CD4-positive, alpha-beta T cell treated with Interleukin-12 subunit alpha and Interleukin-12 subunit beta, for 1 hour (primary cell): ENCODE data around the gene ZMIZ1.
A peak's percentile ranks its signal among the peaks of the same experiment; 100 is the strongest.

ENCODE experiments used
- DNase-seq: peaks from one replicate; pipeline ENCODE4 v3.0.0-alpha.2; 2020

ZMIZ1 gene

DNA sequence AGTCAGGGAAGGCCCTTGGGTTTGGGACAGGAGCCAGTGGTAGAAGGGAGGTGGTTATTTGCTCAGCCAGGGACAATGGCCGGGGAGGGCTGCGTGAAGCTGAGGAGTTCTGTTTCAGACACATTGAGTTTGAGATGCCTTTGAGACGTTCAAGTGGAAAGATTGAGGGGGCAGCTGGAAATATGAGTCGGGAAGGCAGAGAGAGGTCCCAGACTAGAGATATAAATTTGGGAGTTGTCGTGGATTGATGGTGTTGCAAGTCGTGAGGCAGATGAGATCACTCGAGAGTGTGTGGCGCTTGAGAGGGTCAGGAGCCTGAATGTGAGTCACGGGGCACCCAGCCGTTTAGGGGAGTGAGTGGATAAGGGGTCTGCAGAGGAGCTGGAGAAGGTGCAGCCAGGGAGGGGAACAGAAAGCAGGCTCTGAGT is 73.3 kb downstream of the ZMIZ1 start:
- no peak for DNase-seq

DNA sequence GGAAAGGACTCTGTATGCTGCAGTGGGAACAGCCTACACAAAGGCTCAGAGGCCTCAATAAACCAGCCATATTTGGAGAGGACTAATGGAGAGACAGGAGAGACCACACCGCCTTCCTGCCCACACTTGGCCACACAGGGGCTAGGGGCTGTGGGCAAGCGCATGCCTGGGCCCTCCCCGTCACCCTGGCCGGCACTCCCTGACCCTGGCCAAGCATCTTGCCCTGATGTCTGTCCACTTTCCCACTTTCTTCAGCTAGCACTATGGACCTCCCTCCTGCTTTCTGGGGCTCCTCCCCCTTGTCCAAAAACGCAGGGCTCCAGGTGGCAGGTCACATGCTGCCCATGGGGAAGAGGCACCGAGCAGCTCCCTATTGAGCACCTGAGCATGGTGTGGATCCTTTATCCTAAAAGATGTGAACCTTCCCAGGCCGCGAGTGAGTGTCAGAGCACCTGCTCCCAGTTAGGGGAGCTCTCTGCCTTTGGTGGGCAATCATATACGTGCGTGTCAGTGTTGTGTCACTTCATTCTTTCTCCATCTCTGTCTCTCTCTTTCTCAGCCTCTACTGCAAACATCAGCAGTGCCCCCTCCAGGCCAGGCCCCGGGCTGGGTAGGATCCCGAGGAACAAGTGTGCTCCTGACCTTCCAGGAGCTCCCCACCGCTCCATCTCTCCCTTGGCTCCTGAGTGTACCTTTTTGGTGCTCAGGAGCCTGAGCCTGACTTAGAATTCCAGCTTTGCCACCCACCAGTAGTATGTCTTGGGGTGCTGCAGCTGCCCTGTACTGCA is 74.0 kb downstream of the ZMIZ1 start:
- DNase-seq: no peak

DNA sequence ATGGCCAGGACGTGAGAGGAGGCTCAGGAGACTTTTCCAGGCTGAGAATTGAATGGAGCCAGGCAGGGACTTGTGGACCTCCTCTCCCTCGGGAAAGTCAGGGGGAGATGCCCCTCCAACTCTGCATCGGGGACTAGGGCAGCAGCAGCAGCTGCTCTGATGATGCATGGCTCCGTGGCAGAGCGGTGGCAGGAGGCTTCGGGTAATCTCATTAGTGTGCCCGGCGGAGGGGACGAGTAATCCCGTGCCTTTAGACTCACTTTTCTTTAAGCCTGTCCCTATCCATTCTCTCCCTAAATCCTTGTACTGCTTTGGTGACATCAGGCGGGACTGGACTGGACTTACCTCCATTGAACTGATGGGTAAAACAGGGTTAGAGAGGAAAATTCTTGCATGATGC is 75.1 kb downstream of the ZMIZ1 start:
- no peak for DNase-seq

- no peak for DNase-seq
Observed at GRCh38 chr10:79144351-79145173, 75.8 kb downstream of the ZMIZ1 start.

GRCh38 chr10:79145174-79145483 is 76.4 kb downstream of the ZMIZ1 start:
- no peak for DNase-seq

GRCh38 chr10:79145517-79146470 is 77.0 kb downstream of the ZMIZ1 start:
- no peak for DNase-seq

DNA sequence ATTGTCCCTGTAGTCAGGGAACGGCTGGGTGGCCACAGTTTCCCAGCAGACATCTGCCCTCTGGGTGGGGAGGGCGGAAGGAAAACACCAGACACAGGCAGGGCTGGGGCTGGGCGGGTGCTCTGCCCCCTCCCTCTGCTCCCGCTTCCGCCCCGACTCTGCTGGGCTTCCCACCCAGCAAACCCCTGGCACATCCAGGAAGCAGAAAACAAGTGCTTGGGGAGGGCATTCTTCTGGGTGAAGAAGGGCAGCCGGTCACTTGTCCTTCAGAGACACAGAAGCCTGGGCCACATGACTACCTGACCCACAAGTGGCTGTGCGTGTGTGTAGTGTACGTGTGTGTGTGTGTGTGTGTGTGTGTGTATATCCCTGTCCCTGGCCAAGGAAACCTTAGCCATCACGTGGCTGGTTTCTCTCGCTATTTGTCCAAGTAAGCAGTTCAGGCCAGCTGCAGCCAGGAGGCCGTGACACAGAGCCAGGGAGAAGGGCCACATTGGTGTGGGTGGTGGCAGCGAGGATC is 77.9 kb downstream of the ZMIZ1 start:
- DNase-seq: peak; percentile 15

DNA sequence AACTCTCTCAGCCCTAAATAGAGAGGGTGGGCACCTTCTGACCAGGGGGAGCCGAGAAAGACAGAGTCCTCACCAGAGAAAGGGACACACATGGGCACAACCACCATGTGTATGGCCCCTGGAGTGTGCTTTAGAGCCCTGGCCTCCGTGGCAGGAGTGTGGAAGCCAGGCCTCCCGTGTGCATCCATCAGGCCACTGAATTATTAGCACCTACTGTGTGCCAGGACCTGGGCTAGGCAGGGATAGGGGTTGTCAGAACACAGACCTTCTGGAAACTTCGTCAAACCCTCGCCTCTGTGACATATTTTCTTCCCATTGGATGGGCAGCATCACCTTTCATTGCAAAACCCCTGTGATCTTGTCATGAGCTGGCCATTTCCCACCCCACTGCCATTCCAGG is 78.5 kb downstream of the ZMIZ1 start:
- no peak for DNase-seq

DNA sequence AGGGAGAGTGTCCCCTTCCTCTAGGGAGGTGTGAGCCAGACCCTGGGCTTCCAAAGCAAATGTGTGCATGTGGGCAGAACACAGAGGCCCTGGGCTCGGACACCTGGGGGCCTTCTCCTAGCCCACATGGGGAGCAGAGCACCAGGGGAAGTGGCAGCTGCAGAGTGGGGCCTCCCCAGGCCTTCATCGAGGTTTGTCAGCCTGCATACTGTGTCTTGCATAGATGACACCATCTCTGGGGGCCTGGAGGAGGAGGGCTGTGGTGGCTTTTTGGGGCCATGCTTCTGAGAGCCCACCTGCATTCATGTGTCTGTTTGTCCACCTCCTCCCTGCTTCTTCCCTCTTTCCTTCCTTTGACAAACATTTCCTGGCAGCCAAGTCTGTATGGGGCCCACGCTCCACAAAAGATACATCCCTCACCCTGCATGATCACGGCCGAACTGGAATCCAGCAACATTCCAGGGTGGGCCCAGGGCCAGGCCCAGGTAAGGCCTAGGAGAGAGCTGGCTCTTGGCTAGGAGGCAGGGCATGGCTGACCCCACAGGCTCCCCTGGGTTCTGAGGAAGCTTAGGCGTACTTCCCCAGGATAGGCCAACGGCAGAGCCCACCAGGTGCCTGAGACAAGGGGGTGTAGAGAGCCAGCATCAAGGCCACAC is 79.2 kb downstream of the ZMIZ1 start:
- no peak for DNase-seq

DNA sequence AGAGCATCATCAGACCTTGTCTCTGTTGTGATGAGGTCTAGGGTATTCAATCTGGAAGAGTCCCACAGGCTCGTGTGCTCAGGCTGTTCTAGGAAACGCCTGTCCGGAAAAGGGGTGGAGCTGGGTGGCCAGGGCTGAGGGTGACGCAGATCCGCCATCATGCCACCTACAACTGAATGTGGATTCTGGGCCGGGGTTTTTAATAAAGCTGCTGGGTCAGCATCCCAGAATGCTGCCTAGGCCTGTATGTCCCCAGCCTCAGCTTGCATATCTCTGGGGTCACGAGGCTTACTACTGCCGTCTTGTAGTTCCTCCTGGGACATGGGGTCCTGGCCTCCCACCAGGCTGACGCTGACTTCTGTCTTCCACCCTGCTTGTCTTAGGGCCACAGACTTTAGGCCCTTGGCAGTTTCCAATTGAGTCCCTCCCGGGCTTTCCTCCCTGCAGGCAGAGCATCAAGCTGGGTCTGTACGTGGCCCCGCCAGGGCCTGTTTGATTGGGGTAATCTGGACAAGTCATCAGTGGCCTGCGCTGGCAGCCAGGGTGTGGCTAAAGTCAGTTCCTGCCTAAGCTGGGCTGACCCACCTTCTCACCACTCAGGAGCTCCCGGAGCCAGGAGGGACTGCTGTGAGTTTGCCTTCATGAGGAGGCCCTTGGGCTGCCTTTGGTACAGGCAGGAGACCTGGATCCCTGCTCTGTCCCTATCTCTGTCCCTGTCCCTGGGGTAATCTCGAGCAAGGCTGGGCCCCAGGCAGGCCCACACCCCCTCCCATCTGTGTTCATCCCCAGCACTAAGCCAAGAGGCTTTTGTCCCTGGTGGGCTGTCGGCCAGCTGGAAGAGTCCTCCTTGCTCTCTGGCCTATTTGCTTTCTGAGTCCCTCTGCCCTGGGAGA is 79.9 kb downstream of the ZMIZ1 start:
- no peak for DNase-seq

- no peak for DNase-seq
Observed at GRCh38 chr10:79149345-79149661, 80.5 kb downstream of the ZMIZ1 start.

DNA sequence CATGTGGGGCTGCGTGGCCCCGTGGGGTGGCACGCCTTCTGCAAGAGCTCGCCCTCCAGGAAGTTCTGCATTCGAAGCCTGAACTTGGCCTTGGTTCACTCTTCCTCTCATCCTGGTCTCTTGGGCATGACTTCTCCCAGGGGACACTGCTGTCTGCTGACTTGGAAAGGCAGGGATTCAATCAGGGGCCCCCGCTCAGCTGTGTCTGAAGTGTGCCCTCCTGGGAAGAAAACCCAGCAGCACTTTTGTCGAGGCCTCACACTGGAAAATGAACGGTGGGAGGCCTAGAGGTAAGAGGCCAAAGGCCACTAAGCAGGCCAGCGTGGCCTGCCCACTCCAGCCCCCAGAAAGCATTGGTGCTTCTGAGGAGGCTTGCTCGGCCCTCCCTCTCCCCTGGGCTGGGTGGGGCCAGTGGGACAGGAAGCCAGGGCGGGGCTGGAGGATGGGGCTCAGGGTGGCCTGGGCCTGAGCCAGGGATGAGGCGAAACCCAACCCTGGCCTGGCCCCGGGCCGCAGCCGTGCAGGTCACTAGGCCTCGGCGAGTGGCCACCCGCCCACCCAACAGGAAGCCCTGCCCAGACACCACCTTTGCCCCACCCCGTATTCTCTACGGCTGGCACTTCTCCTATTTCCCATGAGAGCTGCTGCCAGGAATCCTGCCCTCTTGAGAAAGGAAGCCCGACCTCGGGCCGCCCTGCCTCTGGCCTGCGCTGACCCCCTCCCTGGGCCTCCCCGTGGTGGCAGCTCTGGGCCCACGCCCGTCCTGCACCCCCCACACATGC is 81.1 kb downstream of the ZMIZ1 start:
- peak; percentile 43 for DNase-seq

DNA sequence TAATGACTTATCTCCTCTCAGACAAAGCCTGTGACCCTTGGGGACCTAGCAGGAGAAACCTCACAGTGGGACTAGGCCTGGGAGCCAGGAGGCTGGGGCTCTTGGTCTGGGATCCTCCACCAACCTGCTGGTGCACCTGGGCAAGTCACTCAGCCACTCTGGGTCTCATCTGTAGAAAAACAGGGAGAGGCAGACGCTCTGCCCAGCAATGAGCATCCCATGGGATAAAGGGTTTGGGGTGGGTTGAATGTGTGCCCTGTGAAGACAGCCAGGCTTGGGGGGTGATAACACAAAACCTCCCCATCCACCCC is 81.6 kb downstream of the ZMIZ1 start:
- no peak for DNase-seq

- no peak for DNase-seq
Observed at GRCh38 chr10:79152423-79152817, 83.7 kb downstream of the ZMIZ1 start.

- no peak for DNase-seq
Observed at GRCh38 chr10:79153745-79154144, 85.0 kb downstream of the ZMIZ1 start.

DNA sequence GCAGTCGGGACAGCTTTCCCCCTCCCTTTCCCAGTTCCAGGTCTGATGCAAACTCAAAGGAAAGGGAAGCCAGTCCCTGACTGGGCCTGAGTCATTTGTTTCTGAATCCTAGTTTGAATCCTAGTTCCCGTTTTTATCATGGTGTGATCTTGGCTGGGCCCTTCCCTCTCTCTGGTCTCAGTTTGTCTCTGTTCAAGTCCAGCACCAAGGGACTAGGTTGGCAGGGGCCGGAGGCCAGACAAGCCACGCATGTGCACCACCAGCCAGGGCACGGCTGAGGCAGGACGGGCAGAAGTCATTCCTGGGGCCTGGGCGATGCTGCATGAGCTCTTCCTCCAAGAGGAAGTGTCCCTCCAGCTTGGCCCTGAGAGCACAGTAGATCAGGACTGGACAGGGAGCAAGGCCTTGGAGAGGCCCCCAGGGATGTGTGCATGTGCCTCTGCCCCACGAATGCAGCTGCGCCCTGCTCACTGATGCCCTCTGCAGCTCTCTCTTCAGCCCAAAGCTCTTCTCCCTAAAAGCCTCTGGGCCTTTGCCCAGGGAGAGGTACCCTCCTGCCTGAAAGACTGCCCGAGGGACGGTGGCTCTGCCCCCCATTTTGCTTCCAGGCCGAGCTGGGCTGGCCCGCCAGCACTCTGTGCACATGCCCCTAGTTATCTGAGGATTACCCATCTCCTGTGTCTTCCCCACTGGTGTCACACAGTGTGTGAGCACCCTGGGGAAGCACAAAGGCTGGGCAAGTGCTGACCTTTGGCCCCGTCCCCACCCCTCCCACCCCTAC is 86.7 kb downstream of the ZMIZ1 start:
- DNase-seq: no peak

GRCh38 chr10:79156334-79157274 is 87.8 kb downstream of the ZMIZ1 start:
- DNase-seq: no peak

GRCh38 chr10:79158004-79158340 is 89.2 kb downstream of the ZMIZ1 start:
- no peak for DNase-seq
